ENCODE data around the gene ENTPD2. TPM values are rescaled to one million over a fixed set of nuclear protein-coding genes. Genes with fewer than 3 reads are reported as not detected.

ENTPD2 gene
- polyA plus RNA-seq, 1 experiment: not detected

GRCh38 chr9:137076636-137077009 lies 22.8 kb upstream of the ENTPD2 start:
- no peaks in the 10 kb centered on the region for H3K27me3 ChIP-seq (ENCODE audit: control insufficient read depth, insufficient read depth, low read length)
- TF ChIP-seq CTCF (IDR thresholded peaks at IDR 0.05; ENCODE audit: low read depth, low read length): no peak
- ChIA-PET CTCF (interaction anchor here (1.0 kb wide), 1 partner anchor 9 kb away, joined by 3 read pairs; no protein-coding TSS in a partner anchor), POLR2A (interaction anchor here (0.8 kb wide), 1 partner anchor 10 kb away, joined by 3 read pairs; the partner anchor contains the start of gene MAN1B1)
- H3K4me3 ChIP-seq (ENCODE audit: low read depth, low read length): peak overlapping the region; percentile 51; the same call in 1 of the 2 replicates
- no peaks in the 10 kb centered on the region; the same call in 1 of the 2 replicates for H3K9me3 ChIP-seq (ENCODE audit: control insufficient read depth, insufficient read depth, low read length)
- DNase-seq (ENCODE audit: low read depth, low spot score): no peak
- no peak overlapping the region for H3K27ac ChIP-seq (ENCODE audit: low read depth, low read length)

DNA sequence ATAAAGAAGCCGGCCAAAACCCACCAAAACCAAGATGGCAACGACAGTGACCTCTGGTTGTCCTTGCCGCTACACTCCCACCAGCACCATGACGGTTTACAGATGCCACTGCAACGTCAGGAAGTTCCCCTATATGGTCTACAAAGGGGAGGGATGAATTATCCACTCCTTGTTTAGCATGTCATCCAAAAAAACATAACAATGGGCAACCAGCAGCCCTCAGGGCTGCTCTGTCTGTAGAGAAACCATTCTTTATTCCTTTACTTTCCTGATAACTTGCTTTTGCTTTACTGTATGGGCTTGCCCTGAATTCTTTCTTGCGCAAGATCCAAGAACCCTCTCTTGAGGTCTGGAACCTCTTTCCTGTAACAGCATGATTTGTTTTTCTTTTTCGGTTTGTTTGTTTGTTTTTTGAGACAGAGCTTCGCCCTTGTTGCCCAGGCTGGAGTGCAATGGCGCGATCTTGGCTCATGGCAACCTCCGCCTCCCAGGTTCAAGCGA lies 21.5 kb upstream of the ENTPD2 start:
- Histone ChIP-seq H3K4me3 (ENCODE audit: low read depth, low read length) (no peak overlapping the region), H3K9me3 (ENCODE audit: control insufficient read depth, insufficient read depth, low read length) (no peaks in the 10 kb centered on the region; the same call in 1 of the 2 replicates), H3K27ac (ENCODE audit: low read depth, low read length) (no peak overlapping the region), H3K27me3 (ENCODE audit: control insufficient read depth, insufficient read depth, low read length) (no peaks in the 10 kb centered on the region)
- TF ChIP-seq CTCF (IDR thresholded peaks at IDR 0.05; ENCODE audit: low read depth, low read length): no peak
- no peak for DNase-seq (ENCODE audit: low read depth, low spot score)
- ChIA-PET CTCF (interaction anchor here (1.1 kb wide), 1 partner anchor 11 kb away, joined by 4 read pairs; no protein-coding TSS in a partner anchor), POLR2A (interaction anchor here (0.6 kb wide), 1 partner anchor 64 kb away, joined by 3 read pairs; no protein-coding TSS in a partner anchor)

DNA sequence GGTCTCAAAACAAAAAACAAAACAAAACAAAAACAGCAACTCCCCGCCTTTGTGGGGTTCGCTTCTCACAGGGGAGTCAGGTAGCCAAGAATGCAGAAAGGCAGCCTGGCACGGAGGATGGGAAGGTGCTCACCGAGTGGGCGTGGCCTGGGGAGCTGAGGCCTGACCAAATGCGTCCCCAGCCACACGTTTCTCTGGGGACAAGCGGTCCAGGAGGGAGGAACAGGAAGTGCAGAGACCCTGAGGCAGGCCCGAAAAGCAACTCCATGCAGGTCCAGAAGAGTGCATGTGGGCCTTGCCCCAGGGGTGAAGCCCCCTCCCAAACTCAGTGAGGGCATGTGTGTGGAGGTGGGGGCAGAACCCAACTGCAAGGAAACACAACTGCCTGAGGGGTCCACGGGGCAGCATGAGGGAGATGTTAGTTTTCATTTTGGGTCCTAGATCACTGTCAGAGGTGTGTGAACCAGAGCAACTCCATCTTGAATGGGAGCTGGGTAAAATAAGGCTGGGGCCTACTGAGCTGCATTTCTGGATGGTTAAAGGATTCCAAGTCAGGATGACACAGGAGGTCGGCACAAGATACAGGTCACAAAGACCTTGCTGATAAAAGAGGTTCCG lies 20.9 kb upstream of the ENTPD2 start:
- no peak for TF ChIP-seq CTCF (IDR thresholded peaks at IDR 0.05; ENCODE audit: low read depth, low read length)
- Histone ChIP-seq H3K27ac (ENCODE audit: low read depth, low read length) (no peak overlapping the region), H3K9me3 (ENCODE audit: control insufficient read depth, insufficient read depth, low read length) (no peaks in the 10 kb centered on the region; the same call in 1 of the 2 replicates), H3K4me3 (ENCODE audit: low read depth, low read length) (no peak overlapping the region), H3K27me3 (ENCODE audit: control insufficient read depth, insufficient read depth, low read length) (no peaks in the 10 kb centered on the region)
- CTCF ChIA-PET: interaction anchor here (1.1 kb wide), 1 partner anchor 11 kb away, joined by 4 read pairs; no protein-coding TSS in a partner anchor
- DNase-seq (ENCODE audit: low read depth, low spot score): no peak
- POLR2A ChIA-PET: no interaction called here

DNA sequence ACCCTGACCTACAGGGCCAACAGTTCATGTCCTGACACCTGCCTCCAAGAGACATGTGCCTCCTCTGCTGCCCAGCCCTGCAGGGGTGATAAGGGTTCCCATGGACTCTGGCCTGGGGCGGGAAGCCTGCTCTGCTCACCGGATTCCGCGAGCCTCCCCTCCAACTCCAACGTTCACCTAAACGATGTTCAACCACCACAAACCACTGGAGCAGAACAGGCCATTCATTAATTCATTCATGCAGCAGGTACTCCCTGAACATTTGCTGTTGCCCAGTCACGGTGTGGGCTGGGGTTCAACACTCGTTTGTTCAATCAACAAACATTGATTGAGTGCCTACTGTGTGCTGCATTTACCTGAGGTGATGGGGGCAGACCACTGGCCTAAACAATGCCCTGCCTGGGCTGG lies 20.1 kb upstream of the ENTPD2 start:
- no peak for TF ChIP-seq CTCF (IDR thresholded peaks at IDR 0.05; ENCODE audit: low read depth, low read length)
- H3K27me3 ChIP-seq (ENCODE audit: control insufficient read depth, insufficient read depth, low read length): no peaks in the 10 kb centered on the region
- ChIA-PET CTCF (no interaction called here), POLR2A (no interaction called here)
- H3K27ac ChIP-seq (ENCODE audit: low read depth, low read length): no peak overlapping the region
- no peaks in the 10 kb centered on the region; the same call in 1 of the 2 replicates for H3K9me3 ChIP-seq (ENCODE audit: control insufficient read depth, insufficient read depth, low read length)
- DNase-seq (ENCODE audit: low read depth, low spot score): no peak
- no peak overlapping the region for H3K4me3 ChIP-seq (ENCODE audit: low read depth, low read length)

DNA sequence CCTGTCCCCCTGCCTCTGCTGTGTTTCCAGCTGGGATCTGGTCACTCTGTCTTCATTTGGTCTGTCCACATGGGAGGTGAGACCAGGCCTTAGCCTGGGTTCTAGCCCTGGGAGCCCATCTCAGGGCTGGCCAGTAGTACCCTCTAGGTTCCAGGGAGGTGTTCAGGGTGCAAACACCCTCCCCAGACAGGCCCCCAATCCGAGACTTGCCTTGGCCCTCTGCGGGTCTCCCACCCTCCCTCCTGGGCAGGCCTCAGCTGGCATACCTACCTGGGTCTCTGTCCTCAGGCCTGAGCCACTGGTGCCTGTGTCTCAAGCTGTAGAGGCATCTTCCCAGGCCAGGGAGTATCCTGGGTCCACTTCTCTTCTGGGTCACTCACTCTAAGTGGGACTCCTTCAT lies 17.4 kb upstream of the ENTPD2 start:
- CTCF ChIA-PET: interaction anchor here (1.4 kb wide), 2 partner anchors 24 to 42 kb away, joined by 3 to 6 read pairs; no protein-coding TSS in a partner anchor
- Histone ChIP-seq H3K9me3 (ENCODE audit: control insufficient read depth, insufficient read depth, low read length) (no peaks in the 10 kb centered on the region; the same call in 1 of the 2 replicates), H3K27ac (ENCODE audit: low read depth, low read length) (no peak overlapping the region), H3K27me3 (ENCODE audit: control insufficient read depth, insufficient read depth, low read length) (no peaks in the 10 kb centered on the region), H3K4me3 (ENCODE audit: low read depth, low read length) (no peak overlapping the region)
- POLR2A ChIA-PET: interaction anchor here (1.3 kb wide), 2 partner anchors 170 to 343 kb away, joined by 4 read pairs; partner anchors contain the start of gene TUBB4B
- DNase-seq (ENCODE audit: low read depth, low spot score): no peak
- no peak for TF ChIP-seq CTCF (IDR thresholded peaks at IDR 0.05; ENCODE audit: low read depth, low read length)

All from AG04450 (cell line).